Left lung (tissue), 10 donors: Measurements from ENCODE around the gene TRIM15. TPM values are rescaled to one million over a fixed set of nuclear protein-coding genes. Genes with fewer than 3 reads are reported as not detected.

ENCODE experiments used
- ATAC-seq: fragments of 200-7000 bp; cut with Tn5 transposase; one replicate; pipeline ENCODE4 v1.9.1; 2020; ENCODE audit warnings: moderate library complexity
- DNase-seq, 4 donors: peaks; one replicate each; pipeline ENCODE4 v3.0.0-alpha.2; 2013 to 2020
- H3K27ac ChIP-seq, 2 donors: fragments of 200-600 bp; sonication (generic) in 1 of 2; one replicate each; pipeline versions ENCODE4 v1.5.0 to v1.8.0; 2020 to 2021
- H3K27me3 ChIP-seq, 2 donors: fragments of 200-600 bp; sonication (generic) in 1 of 2; one replicate each; pipeline versions ENCODE4 v1.5.0 to v1.8.0; 2020 to 2021
- H3K36me3 ChIP-seq, 2 donors: fragments of 200-600 bp; sonication (generic) in 1 of 2; one replicate each; pipeline versions ENCODE4 v1.5.0 to v1.8.0; 2020 to 2021
- H3K4me1 ChIP-seq, 2 donors: fragments of 200-600 bp; one replicate each; pipeline ENCODE4 v1.8.0; 2021
- H3K4me3 ChIP-seq, 2 donors: fragments of 200-600 bp; sonication (generic) in 1 of 2; one replicate each; pipeline versions ENCODE4 v1.5.0 to v1.8.0; 2020 to 2021; ENCODE audit warnings: mild to moderate bottlenecking in 1 of 2
- H3K9me3 ChIP-seq, 2 donors: fragments of 200-600 bp; sonication (generic) in 1 of 2; one replicate each; pipeline versions ENCODE4 v1.5.0 to v1.8.0; 2020 to 2021
- intact Hi-C, 2 donors: fragments of 100-400 bp; cut with DNase I; formaldehyde crosslinking; loops; one replicate each; pipeline versions ENCODE4 v1.11.2 to v1.14.2; 2022
- polyA plus RNA-seq, 6 donors: library from polyadenylated mRNA; unstranded; fragments of 120-200 nt; gene quantifications; one replicate each; pipeline ENCODE4 v1.2.1, GENCODE V29; 2013; ENCODE audit not compliant: insufficient read length in 6 of 6
- total RNA-seq, 2 donors: library from RNA; stranded (reverse); fragmentation: NEBNext Ultra II Directional; extraction: Animal tissue kit (Norgen Biotek cat#: 25700); gene quantifications; one replicate each; pipeline ENCODE4 v1.2.1, GENCODE V29; 2021
- TF ChIP-seq, protein P1 (sequence below), 2 donors: fragments of 200-600 bp; sonication (generic) in 1 of 2; IDR thresholded peaks; one replicate each; pipeline versions ENCODE4 v1.5.0 to v1.8.0; 2021; ENCODE audit warnings: antibody characterized with exemption in 2 of 2
- donor health status: DM: no; HTN: yes; CAD: no.
- donor health status: DM: no; HTN: no; CAD: no.

TRIM15 gene
- total and polyA plus RNA-seq, 8 donors: not detected

DNA sequence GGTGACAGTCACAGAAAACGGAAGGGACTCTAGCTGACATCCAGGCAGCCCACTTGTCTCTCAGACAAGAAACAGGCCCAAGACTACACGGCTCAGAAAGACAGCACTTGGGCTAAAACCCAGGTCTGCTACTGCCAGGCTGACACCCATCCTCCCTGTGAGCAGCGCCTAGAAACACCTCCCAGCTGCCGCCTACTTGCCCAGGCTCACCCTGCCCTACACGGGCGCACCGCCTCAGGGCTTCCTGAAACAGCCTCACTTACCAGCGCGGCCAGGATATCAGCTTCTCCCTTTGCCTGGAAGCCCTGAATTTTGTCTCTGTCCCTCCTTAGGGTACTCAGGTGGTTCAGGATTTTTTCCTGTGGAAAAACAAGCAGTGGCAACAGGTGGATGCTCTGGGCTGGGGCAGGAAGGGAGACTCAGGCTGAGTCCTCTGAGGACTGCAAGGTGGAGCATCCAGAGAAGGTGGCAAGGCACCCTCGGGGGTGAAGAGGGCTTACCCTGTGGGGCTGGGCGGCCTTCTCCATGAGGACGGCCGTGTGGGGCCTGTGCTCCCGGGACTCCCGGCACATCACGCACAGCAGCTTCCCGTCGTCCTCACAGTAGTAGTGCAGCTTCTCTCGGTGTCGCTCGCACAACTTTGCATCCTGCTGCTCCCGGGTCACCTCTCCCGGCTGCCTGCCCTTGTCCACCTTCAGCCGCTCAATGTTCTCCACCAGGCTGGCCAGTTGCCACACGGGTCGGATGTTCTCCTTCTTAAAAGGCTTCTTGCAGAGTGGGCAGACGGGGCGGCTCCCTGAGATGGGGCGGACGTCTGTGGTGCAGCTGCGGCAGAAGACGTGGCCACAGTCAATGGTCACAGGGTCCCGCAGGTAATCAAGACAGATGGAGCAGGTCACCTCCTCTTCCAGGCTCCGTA is 35.1 kb downstream of the TRIM15 start:
- Histone ChIP-seq H3K27ac (no peak overlapping the region), H3K9me3 (no peaks in the 10 kb centered on the region), H3K4me3 (no peak overlapping the region), H3K27me3 (no peaks in the 10 kb centered on the region), H3K36me3 (peaks cover 0 to 73% of the 10 kb centered on the region in 2 donors), H3K4me1 (peaks cover 13 to 32% of the 10 kb centered on the region in 2 donors)
- intact Hi-C loops: no loop called here
- DNase-seq (no peak), ATAC-seq (no peak)
- TF ChIP-seq, protein P1, sequence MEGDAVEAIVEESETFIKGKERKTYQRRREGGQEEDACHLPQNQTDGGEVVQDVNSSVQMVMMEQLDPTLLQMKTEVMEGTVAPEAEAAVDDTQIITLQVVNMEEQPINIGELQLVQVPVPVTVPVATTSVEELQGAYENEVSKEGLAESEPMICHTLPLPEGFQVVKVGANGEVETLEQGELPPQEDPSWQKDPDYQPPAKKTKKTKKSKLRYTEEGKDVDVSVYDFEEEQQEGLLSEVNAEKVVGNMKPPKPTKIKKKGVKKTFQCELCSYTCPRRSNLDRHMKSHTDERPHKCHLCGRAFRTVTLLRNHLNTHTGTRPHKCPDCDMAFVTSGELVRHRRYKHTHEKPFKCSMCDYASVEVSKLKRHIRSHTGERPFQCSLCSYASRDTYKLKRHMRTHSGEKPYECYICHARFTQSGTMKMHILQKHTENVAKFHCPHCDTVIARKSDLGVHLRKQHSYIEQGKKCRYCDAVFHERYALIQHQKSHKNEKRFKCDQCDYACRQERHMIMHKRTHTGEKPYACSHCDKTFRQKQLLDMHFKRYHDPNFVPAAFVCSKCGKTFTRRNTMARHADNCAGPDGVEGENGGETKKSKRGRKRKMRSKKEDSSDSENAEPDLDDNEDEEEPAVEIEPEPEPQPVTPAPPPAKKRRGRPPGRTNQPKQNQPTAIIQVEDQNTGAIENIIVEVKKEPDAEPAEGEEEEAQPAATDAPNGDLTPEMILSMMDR (IDR thresholded peaks at IDR 0.05): no peak

DNA sequence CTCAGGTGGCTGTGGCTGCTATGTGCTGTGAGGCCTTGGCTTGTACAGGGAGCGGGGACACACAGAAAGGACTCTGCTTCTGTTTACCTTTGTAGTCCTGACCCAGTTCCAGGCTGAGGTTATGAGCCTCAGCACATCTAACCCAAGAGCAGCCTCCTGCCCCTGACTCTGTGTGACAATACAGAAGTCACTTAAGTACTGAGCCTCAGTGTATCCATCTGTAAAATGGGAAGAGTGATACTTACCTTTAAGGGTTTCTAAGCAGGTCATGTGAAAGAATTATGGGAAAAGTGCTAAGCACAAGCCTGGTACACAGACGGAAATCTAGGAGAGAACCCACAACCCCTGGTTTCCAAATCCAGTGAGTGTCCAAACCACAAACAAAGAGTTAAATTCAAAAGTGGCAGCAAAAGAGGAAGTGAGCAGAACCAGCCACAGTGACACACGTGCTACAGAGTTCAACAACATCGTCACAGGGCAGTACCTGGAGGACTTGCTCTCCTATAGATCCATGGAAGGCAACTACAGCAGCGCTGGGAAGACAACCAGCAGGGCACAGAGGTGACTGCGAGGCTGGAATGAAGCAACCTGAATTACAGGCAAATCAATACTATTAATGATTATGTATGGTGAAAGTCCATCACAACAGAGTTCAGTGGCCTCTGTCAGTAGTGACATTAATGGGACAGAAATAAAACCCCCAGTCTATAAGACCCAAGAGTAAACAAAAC is 37.4 kb downstream of the TRIM15 start:
- no peaks in the 10 kb centered on the region for H3K27me3 ChIP-seq
- peaks cover 0 to 50% of the 10 kb centered on the region in 2 donors for H3K36me3 ChIP-seq
- TF ChIP-seq, protein P1 (IDR thresholded peaks at IDR 0.05): no peak
- intact Hi-C loops: no loop called here
- DNase-seq (no peak), ATAC-seq (peak; percentile 19)
- H3K9me3 ChIP-seq: no peaks in the 10 kb centered on the region
- H3K4me3 ChIP-seq: no peak overlapping the region
- H3K27ac ChIP-seq: peak overlapping the region in 1 of 2 donors; percentile 55
- peaks cover 13 to 48% of the 10 kb centered on the region in 2 donors for H3K4me1 ChIP-seq

DNA sequence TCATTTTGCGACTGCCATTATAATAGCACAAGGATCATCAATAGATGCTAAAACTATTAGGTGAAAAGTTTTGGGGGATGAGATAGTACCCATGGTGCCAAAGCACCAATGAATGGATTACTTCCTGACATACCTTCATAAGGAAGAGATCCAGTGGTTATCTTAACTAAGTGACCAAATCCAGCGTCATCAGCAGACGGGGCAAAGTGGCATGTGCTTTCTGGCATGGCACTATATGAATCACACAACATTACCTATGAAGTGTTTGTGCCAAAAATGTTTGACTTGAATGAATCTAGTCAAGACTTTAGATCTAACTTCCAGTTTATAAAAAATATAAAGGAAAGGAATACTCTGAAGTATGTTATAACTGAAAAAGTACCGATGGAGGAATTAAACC is 39.0 kb downstream of the TRIM15 start:
- intact Hi-C loops: no loop called here
- Histone ChIP-seq H3K9me3 (no peaks in the 10 kb centered on the region), H3K36me3 (peaks cover 0 to 34% of the 10 kb centered on the region in 2 donors), H3K4me3 (no peak overlapping the region), H3K27ac (peak overlapping the region in 1 of 2 donors; percentile 55), H3K27me3 (no peaks in the 10 kb centered on the region), H3K4me1 (peaks cover 21 to 65% of the 10 kb centered on the region in 2 donors)
- DNase-seq (no peak), ATAC-seq (no peak)
- TF ChIP-seq, protein P1 (IDR thresholded peaks at IDR 0.05): no peak

DNA sequence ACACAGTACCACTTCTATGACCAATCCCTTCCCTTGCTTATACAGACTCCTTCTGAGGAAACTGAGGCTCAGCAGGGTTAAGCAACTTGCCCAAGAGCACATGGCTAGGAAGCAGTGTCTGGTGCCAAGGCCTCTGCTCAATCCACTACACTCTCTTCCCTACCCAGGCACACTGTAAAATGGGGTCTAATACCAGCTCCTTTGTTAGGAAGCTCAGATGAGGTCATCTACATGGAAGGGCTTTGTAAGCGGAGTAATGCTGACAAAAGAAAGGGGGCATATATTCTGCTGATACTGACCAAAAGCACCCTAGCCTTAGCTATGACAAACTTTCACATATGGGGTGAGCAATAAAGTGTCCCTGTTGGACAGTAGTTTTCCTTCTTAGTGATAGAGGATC is 40.8 kb downstream of the TRIM15 start:
- intact Hi-C loops: no loop called here
- Histone ChIP-seq H3K27me3 (no peaks in the 10 kb centered on the region), H3K36me3 (peaks cover 0 to 16% of the 10 kb centered on the region in 2 donors), H3K4me3 (no peak overlapping the region), H3K4me1 (peaks cover 29 to 81% of the 10 kb centered on the region in 2 donors), H3K27ac (no peak overlapping the region), H3K9me3 (no peaks in the 10 kb centered on the region)
- no peak for DNase-seq
- TF ChIP-seq, protein P1 (IDR thresholded peaks at IDR 0.05): no peak
- ATAC-seq: no peak

DNA sequence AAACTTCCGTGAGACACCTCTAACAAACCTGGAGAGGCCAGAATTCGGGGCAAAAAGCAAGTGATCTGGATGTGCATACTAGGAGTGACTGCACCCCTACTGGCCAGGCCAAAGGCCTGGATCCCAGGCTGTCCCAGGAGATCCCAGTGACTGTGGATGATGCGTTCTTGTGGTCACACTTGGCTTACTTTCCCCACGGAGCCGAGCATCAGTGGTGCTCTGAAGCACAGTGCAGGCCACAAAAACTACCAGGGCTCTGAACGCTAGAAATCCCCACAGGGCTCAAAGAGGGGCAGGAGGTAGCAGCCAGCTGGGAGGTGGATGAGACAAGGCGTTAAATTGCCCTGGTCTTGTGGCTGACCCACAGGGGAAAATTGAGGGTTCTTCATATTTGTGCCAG is 42.8 kb downstream of the TRIM15 start:
- intact Hi-C loops: no loop called here
- no peaks in the 10 kb centered on the region for H3K9me3 ChIP-seq
- ATAC-seq (no peak), DNase-seq (no peak)
- H3K36me3 ChIP-seq: no peaks in the 10 kb centered on the region
- TF ChIP-seq, protein P1 (IDR thresholded peaks at IDR 0.05): no peak
- no peak overlapping the region for H3K27ac ChIP-seq
- no peak overlapping the region for H3K4me3 ChIP-seq
- peaks cover 33 to 88% of the 10 kb centered on the region in 2 donors for H3K4me1 ChIP-seq
- H3K27me3 ChIP-seq: no peaks in the 10 kb centered on the region
